H1 (cell line): Measurements from ENCODE around the gene CALD1.

Experiments used
- CTCF ChIP-seq, 3 experiments: IDR thresholded peaks; 1 replicate in 2 of 3; 2 replicates in 1 of 3; pipeline versions ENCODE4 v1.5.1 to v1.6.1; 2011; ENCODE audit warnings: low read length in 3 of 3, mild to moderate bottlenecking in 3 of 3, inconsistent platforms in 2 of 3, low read depth in 1 of 3, moderate library complexity in 1 of 3; ENCODE audit not compliant: insufficient read depth in 1 of 3; ENCODE audit errors: control extremely low read depth in 1 of 3
- NRF1 ChIP-seq: IDR thresholded peaks from 2 replicates; pipeline ENCODE4 v1.6.1; 2011; ENCODE audit warnings: mild to moderate bottlenecking, low read depth, low read length, improper control_type of control experiment

GRCh38 chr7:134779741-134780065, 269 bp downstream of the CALD1 start:
- TF ChIP-seq NRF1 (no peak), CTCF (IDR thresholded peaks at IDR 0.05; ENCODE audit: control extremely low read depth in 1 of 3, insufficient read depth in 1 of 3, low read depth in 1 of 3, low read length in 3 of 3) (no peak)
